ENCODE results near the gene LCN12. TPM values are rescaled to one million over a fixed set of nuclear protein-coding genes. Genes with fewer than 3 reads are reported as not detected.

Gene LCN12
- polyA plus RNA-seq, 1 donor from 2014 or later: 2.9 TPM

- no peak overlapping the region for H3K27ac ChIP-seq (ENCODE audit: low read length)
Observed at GRCh38 chr9:136913701-136914438, 38.2 kb upstream of the LCN12 start.

GRCh38 chr9:136915632-136916329 is 36.3 kb upstream of the LCN12 start:
- no peak for TF ChIP-seq TAF1 (IDR thresholded peaks at IDR 0.05; ENCODE audit: low read depth)
- no peak for TF ChIP-seq RAD21 (conservative IDR thresholded peaks at IDR 0.05)
- TF ChIP-seq EP300 (conservative IDR thresholded peaks at IDR 0.05; ENCODE audit: poor library complexity, severe bottlenecking): no peak
- TF ChIP-seq EZH2 (IDR thresholded peaks at IDR 0.05; ENCODE audit: borderline replicate concordance, insufficient read depth, low read length, poor library complexity, severe bottlenecking): no peak
- no peak for TF ChIP-seq CTCF (IDR thresholded peaks at IDR 0.05; ENCODE audit: poor library complexity, severe bottlenecking)
- no peaks in the 10 kb centered on the region for H3K36me3 ChIP-seq (ENCODE audit: insufficient read depth, low read length)
- H3K27ac ChIP-seq (ENCODE audit: low read length): no peak overlapping the region
- no peaks in the 10 kb centered on the region for H3K27me3 ChIP-seq (ENCODE audit: insufficient read depth, low read depth, low read length)
- H3K9me2 ChIP-seq (ENCODE audit: insufficient read depth, low read length): no peaks in the 10 kb centered on the region
- no peaks in the 10 kb centered on the region for H3F3A ChIP-seq (ENCODE audit: insufficient read depth, low read length, poor library complexity, severe bottlenecking)
- no peaks in the 10 kb centered on the region for H3K9me3 ChIP-seq (ENCODE audit: low read length)
- no peaks in the 10 kb centered on the region for H3K79me2 ChIP-seq (replicated peaks; ENCODE audit: insufficient read depth, low read length)
- H3K4me3 ChIP-seq (ENCODE audit: low read length): no peak overlapping the region
- no peak overlapping the region for H2AFZ ChIP-seq (ENCODE audit: low read depth, low read length)
- no peak overlapping the region for H3K9ac ChIP-seq (ENCODE audit: low read length)
- no peaks in the 10 kb centered on the region for H4K20me1 ChIP-seq (ENCODE audit: insufficient read depth)
- H3K4me2 ChIP-seq (ENCODE audit: low read length): no peak overlapping the region

More at GRCh38 chr9:136913701-136914438, 38.2 kb upstream of the LCN12 start:
- H3K4me2 ChIP-seq (ENCODE audit: low read length): no peak overlapping the region
- no peak overlapping the region for H3K9ac ChIP-seq (ENCODE audit: low read length)
- H2AFZ ChIP-seq (ENCODE audit: low read depth, low read length): no peak overlapping the region
- H3K79me2 ChIP-seq (replicated peaks; ENCODE audit: insufficient read depth, low read length): no peaks in the 10 kb centered on the region
- H3K9me2 ChIP-seq (ENCODE audit: insufficient read depth, low read length): no peaks in the 10 kb centered on the region
- TF ChIP-seq RAD21 (conservative IDR thresholded peaks at IDR 0.05) (no peak), TAF1 (IDR thresholded peaks at IDR 0.05; ENCODE audit: low read depth) (no peak)
- H3K9me3 ChIP-seq (ENCODE audit: low read length): no peaks in the 10 kb centered on the region
- no peaks in the 10 kb centered on the region for H3K27me3 ChIP-seq (ENCODE audit: insufficient read depth, low read depth, low read length)
- H3K4me3 ChIP-seq (ENCODE audit: low read length): no peak overlapping the region
- no peaks in the 10 kb centered on the region for H4K20me1 ChIP-seq (ENCODE audit: insufficient read depth)
- H3K36me3 ChIP-seq (ENCODE audit: insufficient read depth, low read length): no peaks in the 10 kb centered on the region
- no peaks in the 10 kb centered on the region for H3F3A ChIP-seq (ENCODE audit: insufficient read depth, low read length, poor library complexity, severe bottlenecking)

- H3K4me2 ChIP-seq (ENCODE audit: low read length): no peak overlapping the region
- H3K9ac ChIP-seq (ENCODE audit: low read length): no peak overlapping the region
- no peaks in the 10 kb centered on the region for H3F3A ChIP-seq (ENCODE audit: insufficient read depth, low read length, poor library complexity, severe bottlenecking)
- H3K4me3 ChIP-seq (ENCODE audit: low read length): no peak overlapping the region
- no peaks in the 10 kb centered on the region for H3K36me3 ChIP-seq (ENCODE audit: insufficient read depth, low read length)
- no peak overlapping the region for H3K27ac ChIP-seq (ENCODE audit: low read length)
- TF ChIP-seq SMC3 (conservative IDR thresholded peaks at IDR 0.05; ENCODE audit: poor library complexity) (no peak), CTCF (IDR thresholded peaks at IDR 0.05; ENCODE audit: poor library complexity, severe bottlenecking) (no peak), TAF1 (IDR thresholded peaks at IDR 0.05; ENCODE audit: low read depth) (no peak), POLR2AphosphoS5 (IDR thresholded peaks at IDR 0.05) (no peak)
- no peaks in the 10 kb centered on the region for H3K9me3 ChIP-seq (ENCODE audit: low read length)
- no peak overlapping the region for H2AFZ ChIP-seq (ENCODE audit: low read depth, low read length)
- H3K9me2 ChIP-seq (ENCODE audit: insufficient read depth, low read length): no peaks in the 10 kb centered on the region
- no peaks in the 10 kb centered on the region for H4K20me1 ChIP-seq (ENCODE audit: insufficient read depth)
- H3K27me3 ChIP-seq (ENCODE audit: insufficient read depth, low read depth, low read length): no peaks in the 10 kb centered on the region
- H3K79me2 ChIP-seq (replicated peaks; ENCODE audit: insufficient read depth, low read length): no peaks in the 10 kb centered on the region
Observed at GRCh38 chr9:136916330-136917184, 35.5 kb upstream of the LCN12 start.

Measured in neural cell (in vitro differentiated cells).